Measurements from ENCODE around the gene DLGAP1.

DNA sequence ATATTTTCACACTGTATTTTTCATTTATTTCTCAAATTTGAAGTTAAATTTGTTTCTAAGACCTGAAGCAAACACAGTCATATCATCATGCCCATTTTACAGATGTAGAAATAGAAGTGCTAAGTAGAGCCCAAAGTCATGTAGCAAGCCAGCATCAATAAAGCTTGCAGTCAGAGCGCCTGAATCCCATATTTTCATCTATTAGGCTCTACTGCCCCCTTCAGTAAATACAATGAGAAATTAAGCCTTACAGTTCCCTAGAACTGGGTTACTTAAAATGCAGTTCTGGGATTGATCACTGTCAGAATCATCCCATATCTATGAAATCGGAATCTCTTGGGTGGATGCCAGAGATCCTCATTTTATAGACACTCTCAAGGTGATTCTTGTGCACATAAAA, 585.3 kb downstream of the DLGAP1 start:
- TF ChIP-seq EZH2 (IDR thresholded peaks at IDR 0.05; ENCODE audit: borderline replicate concordance, low read length), result no peak
- TF ChIP-seq, protein P1, sequence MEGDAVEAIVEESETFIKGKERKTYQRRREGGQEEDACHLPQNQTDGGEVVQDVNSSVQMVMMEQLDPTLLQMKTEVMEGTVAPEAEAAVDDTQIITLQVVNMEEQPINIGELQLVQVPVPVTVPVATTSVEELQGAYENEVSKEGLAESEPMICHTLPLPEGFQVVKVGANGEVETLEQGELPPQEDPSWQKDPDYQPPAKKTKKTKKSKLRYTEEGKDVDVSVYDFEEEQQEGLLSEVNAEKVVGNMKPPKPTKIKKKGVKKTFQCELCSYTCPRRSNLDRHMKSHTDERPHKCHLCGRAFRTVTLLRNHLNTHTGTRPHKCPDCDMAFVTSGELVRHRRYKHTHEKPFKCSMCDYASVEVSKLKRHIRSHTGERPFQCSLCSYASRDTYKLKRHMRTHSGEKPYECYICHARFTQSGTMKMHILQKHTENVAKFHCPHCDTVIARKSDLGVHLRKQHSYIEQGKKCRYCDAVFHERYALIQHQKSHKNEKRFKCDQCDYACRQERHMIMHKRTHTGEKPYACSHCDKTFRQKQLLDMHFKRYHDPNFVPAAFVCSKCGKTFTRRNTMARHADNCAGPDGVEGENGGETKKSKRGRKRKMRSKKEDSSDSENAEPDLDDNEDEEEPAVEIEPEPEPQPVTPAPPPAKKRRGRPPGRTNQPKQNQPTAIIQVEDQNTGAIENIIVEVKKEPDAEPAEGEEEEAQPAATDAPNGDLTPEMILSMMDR (IDR thresholded peaks at IDR 0.05; ENCODE audit: low read length), result peak; percentile 38; the same call in 1 of the 2 replicates

Data from OCI-LY1 (cell line).